A549 (cell line): Measurements from ENCODE around the gene CDC14A. TPM values are rescaled to one million over a fixed set of nuclear protein-coding genes. Genes with fewer than 3 reads are reported as not detected.

Source experiments
- ATAC-seq, 2 experiments: fragments of 200-7000 bp in 1 of 2; fragments of >200 bp in 1 of 2; cut with Nextera tagmentation in 1 of 2; cut with Tn5 transposase in 1 of 2; 3 replicates each; pipeline versions ENCODE4 v1.8.0 to v1.9.1; 2018 to 2020; ENCODE audit warnings: mild to moderate bottlenecking in 1 of 2, moderate library complexity in 1 of 2
- CTCF ChIA-PET: fragments of 300-600 bp; sonication (Branson Sonifier 250); formaldehyde crosslinking; extraction: SDS; loops from one replicate; lab custom pipeline; 2021; ENCODE audit warnings: antibody characterized with exemption, inconsistent platforms; lab: Yijun Ruan, JAX
- POLR2A ChIA-PET: fragments of 350-600 bp; formaldehyde crosslinking; extraction: SDS; loops from one replicate; lab custom pipeline; 2021; ENCODE audit warnings: antibody characterized with exemption, inconsistent platforms; lab: Yijun Ruan, JAX
- DNase-seq, 2 experiments: peaks; one replicate each; pipeline versions ENCODE4 v3.0.0 to v3.0.0-alpha.2; 2011 to 2016; ENCODE audit warnings: low read depth in 1 of 2, low spot score in 1 of 2
- FAIRE-seq: peaks from 2 replicates; lab custom pipeline; 2011; peaks lifted over from hg19 to GRCh38; lab: Jason Lieb, UNC
- H3K27ac ChIP-seq, 2 experiments: fragments of >200 bp; sonication (Bioruptor Twin); formaldehyde crosslinking; 3 replicates each; pipeline ENCODE4 v1.5.1; 2016 to 2017
- H3K4me1 ChIP-seq: fragments of >200 bp; sonication (Bioruptor Twin); formaldehyde crosslinking; 3 replicates; pipeline ENCODE4 v1.6.1; 2016
- H3K4me2 ChIP-seq: fragments of >200 bp; sonication (Bioruptor Twin); formaldehyde crosslinking; 3 replicates; pipeline ENCODE4 v1.6.1; 2016
- H3K4me3 ChIP-seq: fragments of >200 bp; sonication (Bioruptor Twin); formaldehyde crosslinking; 3 replicates; pipeline ENCODE4 v1.5.1; 2016
- H3K9me3 ChIP-seq: fragments of >200 bp; sonication (Bioruptor Twin); formaldehyde crosslinking; 3 replicates; pipeline ENCODE4 v1.6.1; 2016
- CBX8 ChIP-seq: fragments of 200-600 bp; sonication (generic); IDR thresholded peaks from 2 replicates; pipeline ENCODE4 v1.6.1; 2016
- EHF ChIP-seq: fragments of 250-450 bp; sonication (Bioruptor Pico); IDR thresholded peaks from 2 replicates; pipeline ENCODE4 v1.5.0; 2020; ENCODE audit warnings: mild to moderate bottlenecking
- JUN ChIP-seq, 2 experiments: fragments of >200 bp; sonication (Bioruptor Twin); formaldehyde crosslinking; IDR thresholded peaks; 2 replicates in 1 of 2; 3 replicates in 1 of 2; pipeline ENCODE4 v1.6.1; 2016 to 2017
- JUNB ChIP-seq: fragments of >200 bp; sonication (Bioruptor Twin); formaldehyde crosslinking; IDR thresholded peaks from 2 replicates; pipeline ENCODE4 v1.6.1; 2016
- MAFK ChIP-seq: fragments of 450-650 bp; IDR thresholded peaks from 2 replicates; pipeline ENCODE4 v1.6.1; 2014; ENCODE audit not compliant: partially characterized antibody
- NFE2L2 ChIP-seq: fragments of 150-350 bp; conservative IDR thresholded peaks from 2 replicates; pipeline ENCODE4 v1.6.1; 2014; ENCODE audit warnings: low read length
- POLR2A ChIP-seq: IDR thresholded peaks from 2 replicates; pipeline ENCODE4 v1.6.1; 2012; ENCODE audit warnings: mild to moderate bottlenecking, low read length
- RAD21 ChIP-seq, 2 experiments: fragments of >200 bp in 1 of 2; sonication (Bioruptor Twin) in 1 of 2; formaldehyde crosslinking in 1 of 2; IDR thresholded peaks in 1 of 2; conservative IDR thresholded peaks in 1 of 2; 2 replicates in 1 of 2; 3 replicates in 1 of 2; pipeline ENCODE4 v1.6.1; 2012 to 2018; ENCODE audit warnings: inconsistent platforms in 1 of 2
- RARB ChIP-seq: fragments of 250-450 bp; sonication (Bioruptor Pico); IDR thresholded peaks from 2 replicates; pipeline ENCODE4 v1.8.0; 2021; ENCODE audit warnings: mild to moderate bottlenecking, moderate library complexity
- RFX5 ChIP-seq: fragments of 450-650 bp; IDR thresholded peaks from 2 replicates; pipeline ENCODE4 v1.7.1; 2014; ENCODE audit warnings: antibody characterized with exemption, mild to moderate bottlenecking, moderate library complexity
- RNF2 ChIP-seq: fragments of 200-600 bp; sonication (generic); IDR thresholded peaks from 2 replicates; pipeline ENCODE4 v1.6.1; 2016; ENCODE audit warnings: low read depth, mild to moderate bottlenecking, antibody characterized with exemption, moderate library complexity, borderline replicate concordance
- SMC3 ChIP-seq: fragments of >200 bp; sonication (Bioruptor Twin); formaldehyde crosslinking; IDR thresholded peaks from 3 replicates; pipeline ENCODE4 v1.6.1; 2018; ENCODE audit warnings: inconsistent platforms
- TFCP2L1 ChIP-seq: fragments of 250-450 bp; sonication (Bioruptor Pico); IDR thresholded peaks from 2 replicates; pipeline ENCODE4 v1.5.0; 2021; ENCODE audit warnings: mild to moderate bottlenecking
- TP53 ChIP-seq: fragments of 250-450 bp; sonication (Bioruptor Pico); IDR thresholded peaks from 2 replicates; pipeline ENCODE4 v1.5.0; 2021; ENCODE audit warnings: mild to moderate bottlenecking, moderate library complexity
- ZFP36 ChIP-seq: fragments of 450-650 bp; IDR thresholded peaks from 2 replicates; pipeline ENCODE4 v1.6.1; 2014; ENCODE audit warnings: borderline replicate concordance; ENCODE audit not compliant: partially characterized antibody
- WGBS: methylation state at CpG from one replicate; pipeline ENCODE4 v1.1.6; 2017; ENCODE audit errors: missing lambda C conversion rate; 5-methylcytosine and 5-hydroxymethylcytosine counted together
- polyA plus RNA-seq, 4 experiments: library from polyadenylated mRNA; depleted of rRNA in 3 of 4; stranded (reverse); fragments of >200 nt; fragmentation: RNase III in 1 of 4; extraction: RNeasy Plus Mini Kit Qiagen cat#74134 plus additional on column Dnase treatment in 1 of 4; gene quantifications; 2 replicates in 3 of 4; 3 replicates in 1 of 4; pipeline ENCODE4 v1.2.3, GENCODE V29; 2011 to 2017
- TF ChIP-seq, protein P1 (sequence below): fragments of >200 bp; sonication (Bioruptor Twin); formaldehyde crosslinking; IDR thresholded peaks from 3 replicates; pipeline ENCODE4 v1.5.1; 2016
- TF ChIP-seq, protein P2 (sequence below): fragments of >200 bp; sonication (Bioruptor Twin); formaldehyde crosslinking; IDR thresholded peaks from 2 replicates; pipeline ENCODE4 v1.6.1; 2016
- TF ChIP-seq, protein P3 (sequence below): IDR thresholded peaks from 2 replicates; pipeline ENCODE4 v1.6.1; 2012

The CDC14A gene
- polyA plus RNA-seq, 2 of the 4 experiments (the other 2 are of a cell fraction): 1.6 to 4.1 TPM

DNA sequence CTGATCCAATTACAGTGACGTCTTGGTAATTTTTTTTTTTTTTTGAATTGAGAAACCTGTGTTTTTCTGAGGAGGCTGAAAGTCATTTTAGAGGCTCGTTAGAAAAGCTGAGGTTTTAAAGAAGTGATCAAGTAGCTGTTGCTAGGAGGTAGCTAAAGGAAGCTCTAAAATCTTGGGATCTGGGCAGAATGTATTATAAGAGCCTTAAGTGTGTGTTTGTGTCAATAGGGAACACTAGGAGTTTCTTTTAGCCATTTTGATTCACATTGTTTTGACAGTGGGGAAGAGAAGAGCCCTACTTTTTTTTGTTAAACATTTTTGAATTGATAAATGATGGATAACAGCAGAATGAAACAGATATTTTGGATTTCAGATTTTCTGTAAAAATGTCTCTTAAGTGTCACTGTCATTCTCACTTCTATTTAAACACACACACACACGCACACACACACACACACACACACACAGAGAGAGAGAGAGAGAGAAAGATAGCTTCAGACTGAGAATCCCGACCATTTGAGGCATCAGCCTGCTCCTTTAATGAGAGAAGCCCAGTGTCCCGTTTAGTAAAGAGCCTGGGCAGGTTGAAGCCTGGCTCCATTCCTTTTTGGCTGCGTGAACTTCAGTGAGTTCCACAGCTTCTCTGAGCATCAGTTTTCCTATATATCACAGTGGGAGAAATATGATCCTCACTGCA is 106.5 kb downstream of the CDC14A start:
- ATAC-seq (peak in 1 of 2 experiments; percentile 48; a peak in 3 of 6 replicates), FAIRE-seq (no peak)

DNA sequence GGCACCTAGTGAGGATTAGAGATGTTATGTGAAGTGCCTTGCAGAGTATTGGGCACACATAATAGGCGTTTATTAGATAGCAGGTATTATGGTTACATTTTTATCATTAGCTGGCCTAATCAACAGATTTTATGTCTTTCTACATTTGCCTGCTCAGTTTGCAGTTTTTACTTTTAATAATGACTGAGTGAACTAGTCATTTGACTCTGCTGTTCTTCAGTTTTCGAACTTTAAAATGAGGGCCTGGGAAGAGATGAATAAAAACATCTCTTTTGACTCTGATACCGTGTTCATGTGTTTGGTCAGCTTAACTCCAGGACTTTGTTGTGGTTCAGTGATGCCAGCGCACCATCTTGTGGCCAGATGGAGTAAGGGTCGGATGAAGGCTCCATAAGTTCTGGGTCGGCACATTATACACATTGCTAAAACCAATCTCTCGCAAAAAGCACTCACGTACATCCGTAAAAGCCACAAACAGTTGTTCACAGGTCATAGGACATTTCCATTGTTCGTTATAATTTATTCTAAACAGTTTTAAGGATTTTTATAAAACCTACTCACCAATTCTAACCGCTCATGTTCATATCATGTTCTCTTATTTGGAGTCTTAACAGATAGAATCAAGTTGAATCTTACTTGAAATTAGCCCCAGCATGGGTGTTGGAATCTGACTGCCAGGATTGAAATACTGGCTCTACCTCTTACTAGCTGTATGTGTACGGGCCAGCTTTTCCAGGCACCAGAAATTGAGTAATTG is 107.2 kb downstream of the CDC14A start:
- no peaks in the 10 kb centered on the region for H3K4me1 ChIP-seq
- FAIRE-seq (no peak), DNase-seq (peak; percentile 31 to 73), ATAC-seq (peak; percentile 97 to 99)
- WGBS: 11% methylated on average over 12 of the region's 12 CpGs
- H3K4me2 ChIP-seq: no peak overlapping the region
- ChIA-PET POLR2A (interaction anchor here (1.0 kb wide), 1 partner anchor 210 kb away, joined by 4 read pairs; the partner anchor contains the start of gene DBT), CTCF (interaction anchor here (0.6 to 11.0 kb wide), 28 partner anchors 11 to 693 kb away, joined by 3 to 138 read pairs (median 4); partner anchors contain the start of gene FRRS1)
- H3K4me3 ChIP-seq: no peak overlapping the region
- no peaks in the 10 kb centered on the region for H3K9me3 ChIP-seq
- H3K27ac ChIP-seq: no peak overlapping the region
- TF ChIP-seq ZFP36 (no peak), SMC3 (peak; percentile 73), MAFK (peak; percentile 9), POLR2A (no peak), RAD21 (conservative IDR thresholded peaks at IDR 0.05 in 1 of 2, IDR thresholded peaks at IDR 0.05 in 1 of 2) (peak; percentile 84 to 86)
- TF ChIP-seq, protein P1, sequence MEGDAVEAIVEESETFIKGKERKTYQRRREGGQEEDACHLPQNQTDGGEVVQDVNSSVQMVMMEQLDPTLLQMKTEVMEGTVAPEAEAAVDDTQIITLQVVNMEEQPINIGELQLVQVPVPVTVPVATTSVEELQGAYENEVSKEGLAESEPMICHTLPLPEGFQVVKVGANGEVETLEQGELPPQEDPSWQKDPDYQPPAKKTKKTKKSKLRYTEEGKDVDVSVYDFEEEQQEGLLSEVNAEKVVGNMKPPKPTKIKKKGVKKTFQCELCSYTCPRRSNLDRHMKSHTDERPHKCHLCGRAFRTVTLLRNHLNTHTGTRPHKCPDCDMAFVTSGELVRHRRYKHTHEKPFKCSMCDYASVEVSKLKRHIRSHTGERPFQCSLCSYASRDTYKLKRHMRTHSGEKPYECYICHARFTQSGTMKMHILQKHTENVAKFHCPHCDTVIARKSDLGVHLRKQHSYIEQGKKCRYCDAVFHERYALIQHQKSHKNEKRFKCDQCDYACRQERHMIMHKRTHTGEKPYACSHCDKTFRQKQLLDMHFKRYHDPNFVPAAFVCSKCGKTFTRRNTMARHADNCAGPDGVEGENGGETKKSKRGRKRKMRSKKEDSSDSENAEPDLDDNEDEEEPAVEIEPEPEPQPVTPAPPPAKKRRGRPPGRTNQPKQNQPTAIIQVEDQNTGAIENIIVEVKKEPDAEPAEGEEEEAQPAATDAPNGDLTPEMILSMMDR: peak; percentile 72

More for the DNA sequence above, 106.5 kb downstream of the CDC14A start:
- WGBS: 53% methylated on average over 6 of the region's 6 CpGs
- no peak overlapping the region for H3K27ac ChIP-seq
- no peak for DNase-seq
- H3K9me3 ChIP-seq: no peaks in the 10 kb centered on the region
- CTCF ChIA-PET: interaction anchor here (0.6 to 11.0 kb wide), 26 partner anchors 10 to 692 kb away, joined by 3 to 138 read pairs (median 4); partner anchors contain the start of gene FRRS1
- H3K4me2 ChIP-seq: no peak overlapping the region
- POLR2A ChIA-PET: interaction anchor here (1.0 kb wide), 1 partner anchor 209 kb away, joined by 4 read pairs; the partner anchor contains the start of gene DBT
- H3K4me3 ChIP-seq: no peak overlapping the region
- TF ChIP-seq RARB (no peak), RNF2 (no peak), RFX5 (no peak), JUNB (no peak), JUN (IDR thresholded peaks at IDR 0.05) (no peak), RAD21 (conservative IDR thresholded peaks at IDR 0.05 in 1 of 2, IDR thresholded peaks at IDR 0.05 in 1 of 2) (no peak), TFCP2L1 (CRISPR knock-in tag) (no peak)
- TF ChIP-seq, protein P2, sequence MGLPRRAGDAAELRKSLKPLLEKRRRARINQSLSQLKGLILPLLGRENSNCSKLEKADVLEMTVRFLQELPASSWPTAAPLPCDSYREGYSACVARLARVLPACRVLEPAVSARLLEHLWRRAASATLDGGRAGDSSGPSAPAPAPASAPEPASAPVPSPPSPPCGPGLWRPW: no peak
- TF ChIP-seq, protein P1: no peak
- no peaks in the 10 kb centered on the region for H3K4me1 ChIP-seq

DNA sequence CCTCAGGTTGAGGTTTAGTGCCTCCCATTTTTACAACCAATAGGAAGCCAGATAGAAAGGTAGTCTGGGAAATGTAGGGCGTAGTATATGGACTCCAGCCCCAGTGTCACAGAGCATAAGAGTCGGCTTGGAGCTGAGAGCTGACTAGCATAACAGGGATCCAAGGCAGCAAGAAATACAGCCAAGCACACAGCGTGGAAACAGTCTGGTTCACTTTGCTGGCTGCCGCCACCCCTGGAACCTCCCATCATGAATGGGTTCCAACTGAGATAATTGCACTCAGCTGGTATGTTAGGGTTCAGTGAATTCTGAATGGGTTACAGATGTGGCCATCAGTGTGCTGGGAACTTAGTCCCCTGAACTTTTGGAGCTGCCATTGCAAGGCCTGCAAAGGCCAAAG is 108.9 kb downstream of the CDC14A start:
- FAIRE-seq: no peak

More for the DNA sequence above, 108.9 kb downstream of the CDC14A start:
- H3K4me3 ChIP-seq: no peak overlapping the region
- no peak overlapping the region for H3K4me2 ChIP-seq
- no peaks in the 10 kb centered on the region for H3K4me1 ChIP-seq
- CTCF ChIA-PET: interaction anchor here (1.2 to 11.0 kb wide), 2 partner anchors 407 to 650 kb away, joined by 4 to 138 read pairs; no protein-coding TSS in a partner anchor
- no peak for TF ChIP-seq TP53
- TF ChIP-seq, protein P2: no peak
- TF ChIP-seq, protein P3, sequence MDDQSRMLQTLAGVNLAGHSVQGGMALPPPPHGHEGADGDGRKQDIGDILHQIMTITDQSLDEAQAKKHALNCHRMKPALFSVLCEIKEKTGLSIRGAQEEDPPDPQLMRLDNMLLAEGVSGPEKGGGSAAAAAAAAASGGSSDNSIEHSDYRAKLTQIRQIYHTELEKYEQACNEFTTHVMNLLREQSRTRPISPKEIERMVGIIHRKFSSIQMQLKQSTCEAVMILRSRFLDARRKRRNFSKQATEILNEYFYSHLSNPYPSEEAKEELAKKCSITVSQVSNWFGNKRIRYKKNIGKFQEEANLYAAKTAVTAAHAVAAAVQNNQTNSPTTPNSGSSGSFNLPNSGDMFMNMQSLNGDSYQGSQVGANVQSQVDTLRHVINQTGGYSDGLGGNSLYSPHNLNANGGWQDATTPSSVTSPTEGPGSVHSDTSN: no peak
- TF ChIP-seq NFE2L2: no peak
- no peak for TF ChIP-seq CBX8
- no peak for TF ChIP-seq EHF (CRISPR knock-in tag)
- TF ChIP-seq, all 56 proteins: peak for 0
- ATAC-seq (no peak), DNase-seq (no peak)
- H3K27ac ChIP-seq: no peak overlapping the region
- no peaks in the 10 kb centered on the region for H3K9me3 ChIP-seq
- POLR2A ChIA-PET: no interaction called here
- 91% methylated on average over 4 of the region's 4 CpGs for WGBS
